Stimulated activated CD8-positive, alpha-beta memory T cell treated with anti-CD3 and anti-CD28 coated beads, Interleukin-7, amount 100 ng/mL, for 24 hours (primary cell): ENCODE results near the gene RPN2.

Source experiments
- DNase-seq: peaks from one replicate; pipeline ENCODE4 v3.0.0-alpha.2; 2020; ENCODE audit warnings: low read depth

Gene RPN2

DNA sequence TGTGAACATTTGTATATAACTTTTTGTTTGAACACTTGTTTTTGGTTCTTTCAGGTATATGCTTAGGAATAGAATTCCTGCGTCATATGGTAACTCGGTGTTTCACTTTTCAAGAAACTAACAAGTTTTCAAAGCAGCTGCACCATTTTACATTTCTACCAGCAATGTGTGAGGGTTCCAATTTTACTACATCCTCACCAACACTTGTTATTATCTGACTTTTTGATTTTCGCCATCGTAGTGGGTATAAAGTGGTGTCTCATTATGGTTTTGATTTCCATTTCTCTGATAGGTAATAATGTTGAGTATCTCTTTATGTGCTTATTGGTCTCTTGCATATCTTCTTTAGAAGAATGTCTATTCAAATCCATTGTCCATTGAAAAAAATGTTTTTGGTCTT, 39.8 kb downstream of the RPN2 start:
- DNase-seq: no peak

DNA sequence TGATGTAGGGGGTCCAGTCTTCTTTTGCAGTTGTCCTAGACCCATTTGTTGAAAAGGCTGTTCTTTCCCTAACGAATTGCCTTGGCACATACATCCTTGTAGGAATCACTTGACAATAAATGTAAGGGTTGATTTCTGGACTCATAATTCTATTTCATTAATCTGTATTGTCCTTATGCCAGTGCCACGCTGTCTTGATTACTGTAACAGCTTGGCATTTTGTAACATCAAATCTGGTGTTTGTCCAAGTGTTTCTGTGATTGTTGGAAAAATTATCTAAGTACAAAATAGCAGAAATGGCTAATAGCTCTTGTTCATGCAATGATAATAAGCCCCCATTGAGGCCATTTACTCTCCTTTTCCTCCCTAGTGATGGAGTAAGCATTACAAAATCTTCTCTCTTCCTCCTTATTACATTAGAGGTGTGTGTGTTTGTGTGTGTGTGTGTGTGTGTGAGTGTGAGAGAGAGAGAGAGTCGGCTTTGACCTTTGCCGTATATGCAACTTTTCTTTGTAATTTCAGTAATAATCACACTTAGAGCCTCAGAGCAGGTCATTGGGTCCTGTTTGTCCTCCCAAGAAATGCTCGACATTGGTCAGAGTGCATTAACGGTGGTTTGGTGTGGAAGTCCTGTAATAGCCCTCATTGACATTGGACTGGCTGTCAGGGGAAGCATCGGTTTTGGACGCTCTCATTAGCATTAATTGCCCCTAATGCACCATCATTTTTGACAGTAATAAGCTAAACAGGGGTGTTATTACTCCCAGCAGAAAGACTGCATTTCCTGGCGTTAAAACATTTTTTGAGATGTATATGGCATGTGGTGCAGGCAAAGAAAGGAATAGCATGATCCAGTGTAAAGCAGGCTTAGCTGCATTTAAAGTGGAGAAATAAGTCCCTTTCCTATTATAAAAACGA, 40.9 kb downstream of the RPN2 start:
- DNase-seq: no peak

DNA sequence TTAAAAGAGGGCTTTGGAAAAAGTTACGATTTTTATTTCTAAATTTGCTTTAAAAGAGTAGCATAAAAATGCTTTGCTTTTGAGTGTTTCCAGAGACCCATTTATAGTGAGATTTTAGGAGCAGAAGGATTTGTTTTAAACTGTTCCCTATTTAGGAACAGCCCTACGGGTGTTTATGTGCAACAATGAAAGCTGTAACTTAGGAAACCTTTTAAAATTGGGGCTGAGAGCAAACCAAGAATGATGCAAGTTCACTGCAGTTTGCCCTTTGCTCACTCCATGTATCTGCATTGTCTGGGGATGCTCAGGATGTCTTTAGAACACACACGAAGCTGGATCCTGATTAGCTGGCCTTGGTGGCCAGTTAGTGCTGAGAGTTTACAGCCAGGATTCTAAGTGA, 41.6 kb downstream of the RPN2 start:
- no peak for DNase-seq

GRCh38 chr20:37222086-37222485, 43.0 kb downstream of the RPN2 start:
- no peak for DNase-seq

DNA sequence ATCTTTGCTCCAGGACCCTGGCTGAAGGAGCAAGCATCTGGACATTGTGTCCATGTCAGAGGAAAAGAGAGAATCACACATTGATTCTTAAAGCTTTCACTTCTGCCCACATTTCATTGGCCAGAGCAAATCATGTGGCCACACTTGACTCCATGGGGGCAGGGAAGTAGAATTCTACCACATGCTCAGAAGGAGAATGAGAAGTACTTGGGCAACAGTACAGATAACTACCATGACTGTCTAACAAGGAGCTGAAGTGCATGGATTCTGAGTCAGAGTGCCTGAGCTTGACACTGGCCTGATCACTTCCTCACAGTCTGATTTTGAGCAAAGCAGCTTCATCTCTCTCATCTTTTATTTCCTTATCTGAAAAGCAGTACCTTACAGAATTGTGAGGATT, 43.9 kb downstream of the RPN2 start:
- no peak for DNase-seq

- no peak for DNase-seq
These were observed 46.0 kb downstream of the RPN2 start for GRCh38 chr20:37225146-37225545.

- no peak for DNase-seq
These were observed 47.8 kb downstream of the RPN2 start for GRCh38 chr20:37226889-37227288.

DNA sequence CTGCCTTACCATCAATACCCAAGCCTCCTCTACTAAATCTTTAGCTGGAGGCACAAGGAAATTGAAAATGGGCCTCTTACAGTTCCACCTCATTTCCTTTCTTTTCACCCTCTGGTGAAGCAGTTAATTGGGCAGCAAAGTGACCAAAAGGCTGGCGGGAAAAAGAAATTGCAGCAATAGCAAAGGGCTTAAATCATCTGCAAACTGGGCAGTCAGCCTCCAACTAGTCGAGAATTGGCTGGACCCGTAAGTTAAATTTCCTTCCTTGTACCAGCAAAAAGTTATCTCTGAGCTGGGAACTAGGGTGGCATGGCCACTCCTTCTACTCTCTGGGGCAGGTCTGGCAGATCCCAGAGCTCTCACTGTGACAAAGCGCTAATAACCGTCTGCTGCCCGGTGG, 49.0 kb downstream of the RPN2 start:
- DNase-seq: no peak

DNA sequence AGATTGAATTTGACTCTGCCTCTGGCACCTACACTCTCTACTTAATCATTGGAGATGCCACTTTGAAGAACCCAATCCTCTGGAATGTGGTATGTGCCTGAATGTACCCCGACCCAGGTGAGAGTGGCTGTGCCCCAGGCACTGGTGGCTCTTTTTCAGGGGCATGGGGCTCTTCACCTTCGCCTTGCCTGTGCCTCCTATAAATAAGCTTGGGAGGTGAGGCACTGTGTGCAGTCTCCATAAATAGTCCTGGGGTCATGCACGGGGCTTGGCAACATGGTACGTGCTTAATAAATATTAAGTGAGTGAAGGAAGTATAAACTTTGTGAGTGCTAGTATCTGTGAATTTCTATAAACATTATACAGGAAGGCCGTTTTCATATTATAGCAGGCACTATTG, 49.5 kb downstream of the RPN2 start:
- no peak for DNase-seq

DNA sequence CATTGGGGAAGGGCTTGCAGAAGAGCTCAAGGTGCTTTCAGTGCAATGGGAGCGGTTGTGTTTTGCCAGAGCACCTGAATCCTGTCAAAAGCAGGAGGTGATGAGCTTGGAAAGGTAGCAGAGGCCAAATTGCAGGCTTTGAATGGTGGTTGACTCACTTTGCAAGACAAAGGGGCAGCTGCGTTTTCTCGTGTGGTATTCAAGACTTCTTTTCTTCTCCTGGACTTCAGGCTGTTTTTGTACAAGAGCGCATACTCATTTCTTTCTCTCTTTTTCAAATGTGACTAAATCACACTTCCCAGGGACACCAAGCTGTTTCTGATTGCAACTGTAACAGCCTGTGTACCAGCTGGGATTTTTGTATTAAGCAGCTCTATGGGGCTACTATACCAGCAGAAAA, 50.2 kb downstream of the RPN2 start:
- no peak for DNase-seq

DNA sequence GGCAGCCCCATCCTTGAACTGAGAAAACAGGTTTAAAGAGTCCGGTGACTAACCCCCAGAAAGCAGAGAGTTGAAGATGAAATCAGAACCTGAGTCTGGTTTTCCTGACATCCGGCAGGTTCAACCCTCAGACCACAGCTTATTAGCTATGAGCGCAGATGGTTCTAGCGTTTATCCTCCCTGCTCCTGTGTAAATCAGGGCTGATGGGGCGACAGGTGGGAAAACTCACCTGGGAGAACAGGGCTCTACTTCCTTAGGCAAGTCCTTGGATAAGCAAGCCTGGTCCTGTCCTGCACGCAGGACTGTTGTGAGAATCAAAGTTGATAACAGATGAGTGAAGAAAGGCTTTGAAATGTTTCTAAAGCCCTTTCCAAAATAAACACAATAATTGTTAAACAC, 51.1 kb downstream of the RPN2 start:
- DNase-seq: no peak

GRCh38 chr20:37231947-37232630, 53.0 kb downstream of the RPN2 start:
- DNase-seq: no peak

DNA sequence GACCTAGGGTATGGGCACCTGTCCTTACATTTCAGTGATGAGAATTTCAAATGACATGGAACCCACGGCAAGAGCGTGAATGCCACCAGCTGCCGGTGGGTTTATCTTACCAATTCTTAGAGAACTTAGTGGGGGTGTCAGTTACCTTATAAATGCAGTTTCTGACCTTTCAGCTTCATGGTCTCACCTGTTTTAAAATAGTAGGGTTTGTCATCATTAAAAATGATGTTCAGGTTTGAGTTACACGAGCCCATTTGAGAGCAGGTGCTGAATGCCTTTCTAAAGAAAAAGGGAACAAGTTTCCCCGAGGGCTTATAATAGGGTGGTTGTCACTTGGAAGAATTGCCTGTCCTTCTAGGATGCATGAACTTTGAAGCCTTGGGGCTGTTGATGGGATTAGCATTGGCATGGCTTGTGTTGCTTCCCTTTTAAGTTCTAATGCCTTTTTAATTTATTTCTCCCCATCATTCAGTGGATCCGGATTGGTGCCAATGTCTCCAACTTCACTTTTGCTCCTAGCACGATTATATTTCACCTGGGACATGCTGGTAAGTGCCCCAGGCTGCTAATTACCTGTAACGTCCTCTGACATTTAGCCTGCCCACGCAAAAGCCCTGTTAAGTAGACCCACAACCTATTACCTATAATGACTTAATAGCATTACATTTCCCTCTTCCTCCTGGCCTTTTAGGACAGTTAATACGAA, 54.6 kb downstream of the RPN2 start:
- no peak for DNase-seq

DNA sequence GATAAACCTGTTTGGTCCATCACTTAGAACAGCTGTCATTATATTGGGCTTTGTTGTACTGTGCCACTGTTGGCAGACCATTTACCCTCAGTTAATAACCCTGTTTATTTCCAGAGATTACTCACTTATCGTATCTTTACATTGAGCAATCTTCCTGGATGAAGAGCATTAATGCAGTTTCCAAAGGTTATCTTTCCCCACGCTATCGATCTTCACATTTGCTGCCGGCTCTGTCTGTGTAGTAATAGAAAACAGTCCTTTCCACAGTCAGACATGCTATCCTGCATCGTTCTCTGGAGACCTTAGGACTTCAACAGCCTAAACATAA, 55.1 kb downstream of the RPN2 start:
- DNase-seq: no peak

- no peak for DNase-seq
These were observed 55.9 kb downstream of the RPN2 start for GRCh38 chr20:37235065-37235464.

- DNase-seq: no peak
These were observed 57.3 kb downstream of the RPN2 start for GRCh38 chr20:37236462-37236861.

GRCh38 chr20:37237656-37238055, 58.5 kb downstream of the RPN2 start:
- no peak for DNase-seq

- DNase-seq: no peak
These were observed 59.3 kb downstream of the RPN2 start for GRCh38 chr20:37238426-37238825.

GRCh38 chr20:37238935-37239451, 59.9 kb downstream of the RPN2 start:
- no peak for DNase-seq

DNA sequence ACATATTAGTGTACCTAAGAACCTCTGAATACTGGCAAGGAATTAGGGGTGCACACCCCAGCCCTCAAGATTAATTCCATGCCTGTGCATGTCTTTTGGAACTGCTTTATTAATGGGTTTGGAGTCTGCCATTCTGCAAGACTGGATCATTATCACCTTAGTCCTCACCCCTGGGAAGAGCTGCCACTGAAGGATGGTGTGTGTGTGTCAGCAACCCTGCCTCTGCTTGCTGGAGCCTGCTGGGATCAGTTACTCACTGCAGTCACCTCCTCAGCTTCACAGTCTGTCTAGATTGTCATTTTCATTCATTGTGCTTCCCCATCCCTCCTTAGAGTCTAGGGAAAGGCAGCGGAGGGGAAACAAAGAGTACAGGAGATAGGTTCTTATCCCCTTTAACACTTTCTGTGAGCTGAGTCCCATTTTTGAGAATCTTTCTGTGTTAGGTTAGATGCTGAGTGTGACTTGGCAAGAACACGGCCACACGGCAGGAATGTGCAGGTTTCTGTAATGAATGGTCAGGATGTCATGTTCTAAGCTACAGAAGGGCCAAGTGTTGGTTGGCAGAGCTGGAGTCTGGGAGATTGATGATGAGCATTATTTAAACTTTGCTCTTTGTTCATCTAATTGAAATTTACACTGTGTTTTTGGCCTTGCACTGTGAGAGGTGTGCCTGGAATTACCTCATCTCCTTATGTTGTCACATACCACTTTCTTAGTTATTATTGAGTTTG, 61.4 kb downstream of the RPN2 start:
- DNase-seq: no peak

- DNase-seq: no peak
These were observed 63.4 kb downstream of the RPN2 start for GRCh38 chr20:37242503-37242902.
